ENCODE results near the gene FOCAD. TPM values are rescaled to one million over a fixed set of nuclear protein-coding genes. Genes with fewer than 3 reads are reported as not detected.

FOCAD gene
- total and polyA plus RNA-seq, 2 of the 8 experiments (the other 6 are each of a cell fraction or from before 2014, with no cell fraction given) = 22.0 to 38.4 TPM

GRCh38 chr9:20873240-20873865 is 189.3 kb downstream of the FOCAD start:
- Histone ChIP-seq H2BK20ac (ENCODE audit: low read length) (no peak overlapping the region), H3K79me2 (ENCODE audit: control insufficient read depth in 1 of 2, insufficient read depth in 2 of 2, low read length in 2 of 2) (no peaks in the 10 kb centered on the region), H3K56ac (replicated peaks; ENCODE audit: insufficient read length, low read depth, low read length) (no peak overlapping the region), H3K14ac (ENCODE audit: insufficient read length) (no peak overlapping the region), H4K5ac (ENCODE audit: insufficient read length, low read depth, low read length) (no peak overlapping the region), H3K79me1 (ENCODE audit: low read depth, low read length) (no peaks in the 10 kb centered on the region), H4K20me1 (replicated peaks in 1 of 2; ENCODE audit: control insufficient read depth in 1 of 2, insufficient read depth in 2 of 2, low read length in 2 of 2) (no peaks in the 10 kb centered on the region), H2BK15ac (ENCODE audit: low read length) (no peak overlapping the region), H3K9ac (replicated peaks in 1 of 4; ENCODE audit: extremely low read depth in 1 of 4, low read depth in 3 of 4, low read length in 3 of 4) (no peak overlapping the region), H3K23ac (ENCODE audit: insufficient read length) (no peak overlapping the region), H3K27me3 (replicated peaks in 1 of 4; ENCODE audit: control insufficient read depth in 3 of 4, extremely low read depth in 1 of 4, insufficient read depth in 3 of 4, low read length in 3 of 4) (no peaks in the 10 kb centered on the region), H3K36me3 (ENCODE audit: control insufficient read depth in 2 of 4, insufficient read depth in 4 of 4, low read length in 3 of 4) (no peaks in the 10 kb centered on the region), H2AK5ac (ENCODE audit: low read depth, low read length) (no peak overlapping the region), H2BK5ac (ENCODE audit: low read depth, low read length) (no peak overlapping the region), H3K23me2 (ENCODE audit: low read depth, low read length) (peaks cover 3% of the 10 kb centered on the region; the same call in 1 of the 2 replicates), H4K8ac (ENCODE audit: extremely low read depth, insufficient read depth, low read length) (no peak overlapping the region), H2BK12ac (ENCODE audit: low read depth, low read length) (no peak overlapping the region), H2BK120ac (replicated peaks; ENCODE audit: low read depth, low read length) (no peak overlapping the region), H3K4me2 (ENCODE audit: insufficient read depth in 1 of 2, low read depth in 2 of 2, low read length in 2 of 2) (no peak overlapping the region), H3K4me1 (replicated peaks in 1 of 4; ENCODE audit: control insufficient read depth in 3 of 4, insufficient read depth in 4 of 4, low read length in 3 of 4) (peaks cover 0 to 7% (median 5%) of the 10 kb centered on the region in 4 experiments; a peak in 5 of 7 replicates), H4K91ac (replicated peaks; ENCODE audit: insufficient read length, low read length) (no peak overlapping the region), H3K4me3 (ENCODE audit: extremely low read depth in 1 of 4, insufficient read depth in 2 of 4, low read depth in 3 of 4, low read length in 4 of 4) (no peak overlapping the region), H3K27ac (ENCODE audit: low read depth, low read length) (0 out of 2 replicates have a peak overlapping the region, but pooled peaks have one; percentile 22), H3K4ac (replicated peaks; ENCODE audit: insufficient read length, low read depth, low read length) (no peak overlapping the region), H3K18ac (ENCODE audit: extremely low read depth, low read length) (no peak overlapping the region), H2AFZ (ENCODE audit: low read length) (no peak overlapping the region), H3K9me3 (ENCODE audit: insufficient read depth in 2 of 2, low read depth in 1 of 2, low read length in 1 of 2) (no peaks in the 10 kb centered on the region)
- no peak for DNase-seq (ENCODE audit: low read depth in 1 of 2, low spot score in 2 of 2)
- TF ChIP-seq, protein P1, sequence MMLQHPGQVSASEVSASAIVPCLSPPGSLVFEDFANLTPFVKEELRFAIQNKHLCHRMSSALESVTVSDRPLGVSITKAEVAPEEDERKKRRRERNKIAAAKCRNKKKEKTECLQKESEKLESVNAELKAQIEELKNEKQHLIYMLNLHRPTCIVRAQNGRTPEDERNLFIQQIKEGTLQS (IDR thresholded peaks at IDR 0.05; ENCODE audit: insufficient read depth, low read depth, low read length) = no peak
- TF ChIP-seq, protein P2, sequence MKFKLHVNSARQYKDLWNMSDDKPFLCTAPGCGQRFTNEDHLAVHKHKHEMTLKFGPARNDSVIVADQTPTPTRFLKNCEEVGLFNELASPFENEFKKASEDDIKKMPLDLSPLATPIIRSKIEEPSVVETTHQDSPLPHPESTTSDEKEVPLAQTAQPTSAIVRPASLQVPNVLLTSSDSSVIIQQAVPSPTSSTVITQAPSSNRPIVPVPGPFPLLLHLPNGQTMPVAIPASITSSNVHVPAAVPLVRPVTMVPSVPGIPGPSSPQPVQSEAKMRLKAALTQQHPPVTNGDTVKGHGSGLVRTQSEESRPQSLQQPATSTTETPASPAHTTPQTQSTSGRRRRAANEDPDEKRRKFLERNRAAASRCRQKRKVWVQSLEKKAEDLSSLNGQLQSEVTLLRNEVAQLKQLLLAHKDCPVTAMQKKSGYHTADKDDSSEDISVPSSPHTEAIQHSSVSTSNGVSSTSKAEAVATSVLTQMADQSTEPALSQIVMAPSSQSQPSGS (IDR thresholded peaks at IDR 0.05; ENCODE audit: low read length) = no peak
- TF ChIP-seq MAFK (IDR thresholded peaks at IDR 0.05; ENCODE audit: low read depth, low read length) (no peak), E2F6 (IDR thresholded peaks at IDR 0.05) (no peak), SP2 (IDR thresholded peaks at IDR 0.05; ENCODE audit: low read length) (no peak)
- ChIA-PET POLR2A (ENCODE audit: partially characterized antibody) (interaction anchor here (1.0 kb wide), 1 partner anchor 92 kb away, joined by 3 read pairs; no protein-coding TSS in a partner anchor), CTCF (ENCODE audit: partially characterized antibody) (interaction anchor here (0.7 to 5.2 kb wide), 2 partner anchors 10 to 26 kb away, joined by 3 to 39 read pairs; no protein-coding TSS in a partner anchor)
- 86% methylated on average over 5 of the region's 5 CpGs; no CpG with 5 or more reads in 1 of the 2 experiments for WGBS, 2 experiments (ENCODE audit: extremely low coverage in 1 of 2, insufficient coverage in 1 of 2, insufficient read length in 1 of 2, insufficient replicate concordance in 2 of 2, low coverage in 1 of 2, low lambda C conversion rate in 2 of 2, missing lambda C conversion rate in 1 of 2)
- FAIRE-seq = no peak

Measured in H1 (cell line).